CD4-positive, alpha-beta T cell treated with Interleukin-15 for 4 hours (primary cell): Measurements from ENCODE around the gene AGBL1.

Experiments
- DNase-seq: peaks from one replicate; pipeline ENCODE4 v3.0.0-alpha.2; 2020; ENCODE audit warnings: low spot score

Gene AGBL1

GRCh38 chr15:86317384-86317740 is 237.7 kb downstream of the AGBL1 start:
- DNase-seq = no peak

DNA sequence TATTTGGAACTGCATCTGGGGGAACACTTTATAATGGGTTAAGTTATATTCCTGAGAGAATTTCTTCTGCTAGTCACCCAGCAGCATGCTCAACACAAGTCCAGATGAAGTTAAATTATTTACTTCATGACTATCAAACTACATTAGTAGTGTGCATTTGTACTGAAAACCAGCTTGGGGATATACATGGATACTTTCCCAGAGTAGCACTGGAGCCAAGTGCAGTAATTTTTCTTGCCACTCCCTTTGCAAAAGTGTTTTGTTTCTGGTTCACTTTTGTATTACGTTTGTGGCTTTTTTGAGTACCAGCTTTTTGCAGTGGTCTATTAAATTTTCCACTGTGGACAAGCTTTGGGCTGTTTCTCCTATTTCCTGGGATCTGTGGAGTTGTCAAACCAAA is 243.0 kb downstream of the AGBL1 start:
- no peak for DNase-seq

- no peak for DNase-seq
Observed at GRCh38 chr15:86327230-86327865, 247.7 kb downstream of the AGBL1 start.

- no peak for DNase-seq
Observed at GRCh38 chr15:86328658-86329057, 249.0 kb downstream of the AGBL1 start.

DNA sequence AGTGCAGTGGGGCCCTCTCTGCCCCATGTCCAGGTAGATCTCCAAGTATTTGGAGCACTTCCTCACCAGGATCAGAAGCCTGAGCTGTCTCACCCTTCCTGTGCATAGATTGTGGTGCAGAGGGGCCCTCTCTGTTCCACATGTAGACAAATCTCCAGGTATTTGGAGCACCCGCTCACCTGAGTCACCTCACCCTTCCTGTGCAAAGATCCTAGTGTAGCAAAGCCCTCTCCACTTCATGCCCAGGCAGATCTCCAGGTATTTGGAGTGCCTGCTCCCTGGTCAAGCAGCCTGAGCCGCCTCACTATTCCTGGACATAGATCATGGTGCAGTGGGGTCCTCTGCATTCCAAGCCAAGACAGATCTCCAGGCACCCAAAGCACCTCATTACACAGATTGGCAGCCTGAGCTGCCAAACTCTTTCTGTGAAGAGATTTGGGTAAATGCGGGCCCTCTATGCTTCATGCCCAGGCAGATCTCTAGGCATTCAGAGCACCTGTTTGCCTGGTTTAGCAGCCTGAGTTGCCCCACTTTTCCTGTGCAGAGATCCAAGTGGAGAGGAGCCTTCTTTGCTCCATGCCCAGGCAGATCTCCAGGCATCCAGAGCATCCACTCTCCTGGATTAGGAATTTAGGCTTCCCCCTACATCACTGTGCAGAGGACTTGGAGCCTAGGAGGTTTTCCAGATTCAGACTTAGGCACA is 249.8 kb downstream of the AGBL1 start:
- DNase-seq = no peak

DNA sequence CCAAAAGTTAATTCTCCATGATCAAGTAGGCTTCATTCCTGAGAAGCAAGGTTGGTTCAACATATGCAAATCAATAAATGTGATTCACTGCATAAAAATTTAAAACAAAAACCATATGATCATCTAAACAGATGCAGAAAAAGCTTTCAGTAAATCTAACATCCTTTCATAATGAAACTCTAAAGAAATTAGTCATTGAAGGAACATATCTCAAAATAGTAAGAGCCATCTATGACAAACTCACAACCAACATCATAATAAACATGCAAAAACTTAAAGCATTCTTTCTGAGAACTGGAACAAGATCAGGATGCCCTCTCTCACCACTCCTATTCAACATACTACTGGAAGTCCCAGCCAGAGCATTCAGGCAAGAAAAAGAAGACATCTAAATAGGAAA is 254.1 kb downstream of the AGBL1 start:
- DNase-seq = no peak

GRCh38 chr15:86336051-86336788 is 256.5 kb downstream of the AGBL1 start:
- DNase-seq = no peak

GRCh38 chr15:86337071-86337470 is 257.4 kb downstream of the AGBL1 start:
- no peak for DNase-seq

DNA sequence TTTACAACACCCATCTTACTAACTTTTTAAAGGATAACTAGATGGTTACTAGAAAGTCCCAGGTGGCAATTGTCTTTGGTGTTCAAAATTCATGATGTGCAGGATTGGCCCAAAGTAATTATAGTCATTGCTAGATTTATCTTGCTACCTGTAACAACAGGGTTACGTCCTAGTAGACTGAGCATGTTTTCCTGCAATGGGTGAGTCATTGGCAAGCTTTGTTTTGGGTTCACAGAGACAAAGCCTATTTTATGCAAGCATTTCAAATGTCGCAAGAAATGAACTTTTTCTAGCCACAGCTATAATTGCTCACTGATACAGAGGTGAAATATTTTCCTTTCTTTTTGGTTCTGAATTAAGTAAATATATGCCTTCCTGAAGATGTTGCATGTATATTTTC is 267.6 kb downstream of the AGBL1 start:
- no peak for DNase-seq

- DNase-seq = no peak
Observed at GRCh38 chr15:86349565-86349964, 269.9 kb downstream of the AGBL1 start.

DNA sequence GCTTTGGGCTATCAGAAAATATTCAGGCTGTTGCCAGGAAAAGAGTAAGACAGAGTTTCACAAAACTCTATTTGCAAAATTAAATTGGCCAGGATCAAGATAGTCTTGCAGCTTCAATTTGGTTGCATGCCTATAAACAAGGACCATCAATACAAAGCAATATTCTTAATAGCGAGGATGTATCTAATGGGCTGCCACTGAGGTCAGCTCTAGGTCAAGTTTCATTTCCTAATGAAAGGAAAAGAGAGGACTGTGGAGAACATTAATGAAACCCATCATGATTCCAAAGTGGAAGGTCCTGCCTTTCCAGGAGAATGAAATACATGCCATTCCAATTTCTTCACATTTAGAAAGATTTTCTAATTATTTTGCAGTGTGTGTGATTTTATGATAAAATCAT is 273.5 kb downstream of the AGBL1 start:
- no peak for DNase-seq

- DNase-seq = no peak
Observed at GRCh38 chr15:86355361-86355760, 275.7 kb downstream of the AGBL1 start.

GRCh38 chr15:86355801-86356200 is 276.1 kb downstream of the AGBL1 start:
- no peak for DNase-seq

- DNase-seq = no peak
Observed at GRCh38 chr15:86362555-86362954, 282.9 kb downstream of the AGBL1 start.

DNA sequence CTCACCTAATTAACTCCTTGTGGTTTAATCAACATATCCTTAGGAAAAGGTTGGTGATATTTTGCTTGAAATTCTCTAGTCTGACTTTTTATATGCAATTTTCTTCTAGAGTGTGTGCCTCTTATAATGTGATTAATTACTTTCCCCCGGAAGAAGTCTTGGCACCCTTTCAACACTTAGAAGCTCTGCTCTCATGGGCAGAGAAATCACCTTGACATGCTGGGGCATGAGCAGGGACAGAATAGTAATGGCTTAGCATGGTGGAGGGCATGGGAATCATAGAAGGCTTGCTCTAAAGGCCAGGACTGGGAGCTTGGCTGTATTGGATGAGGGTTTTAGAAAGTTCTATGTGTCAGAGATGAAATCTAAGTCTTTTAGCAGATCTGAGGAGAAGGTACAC is 293.5 kb downstream of the AGBL1 start:
- DNase-seq = no peak

DNA sequence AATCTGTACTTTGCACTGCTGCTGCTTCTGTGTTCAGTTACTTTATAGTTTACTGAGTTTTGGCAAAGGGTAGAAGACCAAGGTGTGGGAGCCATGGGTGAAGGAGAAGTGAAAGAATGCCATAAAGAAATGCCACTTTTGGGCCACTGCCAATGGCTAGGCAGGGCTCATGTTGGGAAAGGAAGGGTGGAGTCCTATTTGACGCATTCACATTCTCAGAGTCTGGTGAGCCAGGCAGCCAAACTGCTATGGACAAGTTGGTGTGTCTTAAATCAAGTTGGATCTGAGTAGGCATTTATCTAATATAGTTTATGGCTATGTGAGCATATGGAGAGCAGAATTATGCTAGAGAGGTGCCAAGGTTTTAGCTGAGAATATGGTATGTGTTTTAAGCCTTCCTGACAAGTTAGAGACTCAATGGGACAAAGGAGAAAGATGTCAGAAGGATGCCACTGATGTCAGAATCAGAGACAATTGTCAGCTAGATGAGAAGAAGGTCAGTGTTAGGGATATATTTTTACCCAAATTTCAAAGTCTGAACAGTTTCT is 296.1 kb downstream of the AGBL1 start:
- DNase-seq = no peak

- DNase-seq = no peak
Observed at GRCh38 chr15:86377914-86378313, 298.2 kb downstream of the AGBL1 start.

DNA sequence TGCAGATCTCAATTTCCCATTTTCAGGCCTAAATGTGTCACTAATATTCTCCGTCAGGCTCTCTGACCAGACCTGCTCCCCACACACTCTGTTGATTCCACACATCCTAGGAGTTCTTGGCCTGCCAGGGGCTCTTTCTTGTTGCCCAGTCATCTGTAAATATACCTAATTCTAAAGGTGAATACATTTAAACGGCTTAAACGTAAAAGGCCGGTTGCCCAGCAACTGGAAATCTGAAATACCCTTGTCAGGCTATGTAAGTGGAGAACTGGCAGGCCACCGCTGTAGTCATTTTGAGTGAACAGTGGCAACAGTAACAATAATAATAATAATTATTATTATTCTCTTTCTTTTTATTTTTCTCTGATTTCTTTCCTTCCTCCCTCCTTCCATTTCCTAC is 302.7 kb downstream of the AGBL1 start:
- no peak for DNase-seq

DNA sequence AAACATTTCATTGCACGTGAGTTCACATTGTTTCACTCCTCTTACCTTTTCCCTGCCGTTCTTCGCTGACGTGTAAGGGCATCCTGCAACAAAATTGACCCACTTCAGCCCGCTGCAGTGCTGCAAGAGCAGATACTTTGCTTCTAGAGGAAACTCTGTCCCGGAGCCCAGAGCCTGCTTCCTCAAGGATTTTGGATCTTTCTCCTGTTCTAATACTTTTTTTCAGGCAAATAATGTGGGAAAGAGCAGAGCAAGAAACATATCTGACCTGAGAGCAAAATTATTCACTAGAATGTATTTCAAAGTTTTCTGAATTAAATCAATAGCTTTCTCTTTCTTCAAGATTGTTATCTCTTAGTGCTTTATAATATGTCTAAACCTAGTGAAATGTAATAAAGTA is 303.9 kb downstream of the AGBL1 start:
- no peak for DNase-seq

GRCh38 chr15:86384186-86384585 is 304.5 kb downstream of the AGBL1 start:
- no peak for DNase-seq

DNA sequence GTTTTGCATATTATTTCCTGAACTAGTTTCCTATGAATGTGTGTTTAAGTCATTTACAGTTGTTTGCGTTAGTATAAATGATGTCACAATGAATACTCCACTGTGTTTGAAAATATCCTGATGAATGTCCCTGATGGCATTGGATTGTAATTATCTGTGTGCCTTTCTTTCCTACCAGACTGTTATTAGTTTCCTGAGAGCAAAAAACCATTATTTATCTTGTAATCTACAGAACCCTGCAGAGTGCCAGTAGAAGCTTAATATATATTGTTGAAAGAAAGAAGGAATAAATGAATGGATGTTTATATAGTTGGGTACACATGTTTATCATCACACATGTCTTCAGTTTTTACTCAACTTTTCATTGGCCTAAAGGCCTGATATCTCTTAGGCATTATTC is 312.6 kb downstream of the AGBL1 start:
- no peak for DNase-seq

GRCh38 chr15:86392874-86393273 is 313.2 kb downstream of the AGBL1 start:
- no peak for DNase-seq

DNA sequence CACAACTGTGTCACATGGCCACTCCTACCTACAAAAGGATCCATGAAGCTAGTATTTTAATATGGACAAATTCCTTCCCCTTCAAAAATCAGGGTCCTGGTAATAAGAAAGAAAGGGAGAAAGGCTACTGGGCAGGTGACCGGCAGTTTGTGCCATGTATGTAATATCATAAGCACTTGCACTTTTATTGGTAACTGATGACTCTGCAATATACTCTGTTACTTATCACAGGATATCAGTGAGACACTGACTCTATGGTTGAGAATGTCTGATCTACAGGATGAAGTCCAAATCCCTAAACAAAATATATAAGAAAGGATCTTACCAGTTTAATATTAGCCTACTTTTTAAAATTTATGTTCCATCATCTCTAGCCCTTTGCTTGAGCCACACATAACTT is 315.2 kb downstream of the AGBL1 start:
- DNase-seq = no peak
